Common myeloid progenitor, CD34-positive (primary cell): ENCODE measurements around the gene PRLH.

Experiments used
- CTCF ChIA-PET: fragments of 350-600 bp; sonication (Branson Sonifier 250); formaldehyde crosslinking; loops from one replicate; lab custom pipeline; 2021; ENCODE audit warnings: antibody characterized with exemption; lab: Charles Lee
- POLR2A ChIA-PET: fragments of 350-600 bp; sonication (Branson Sonifier 250); formaldehyde crosslinking; loops from one replicate; lab custom pipeline; 2021; ENCODE audit warnings: antibody characterized with exemption; lab: Charles Lee
- DNase-seq, 3 donors: peaks; one replicate each; pipeline versions ENCODE4 v3.0.0 to v3.0.0-alpha.2; 2013
- H3K27ac ChIP-seq, 2 experiments: 1 replicate in 1 of 2; 2 replicates in 1 of 2; pipeline ENCODE4 v1.7.0; 2013; ENCODE audit warnings: inconsistent platforms in 2 of 2, low read length in 2 of 2, mild to moderate bottlenecking in 2 of 2, low read depth in 1 of 2, moderate library complexity in 1 of 2; ENCODE audit not compliant: severe bottlenecking in 2 of 2, insufficient read depth in 1 of 2, poor library complexity in 1 of 2
- H3K27me3 ChIP-seq, 5 experiments: replicated peaks in 2 of 5; 1 replicate in 3 of 5; 2 replicates in 2 of 5; pipeline versions ENCODE4 v1.6.1 to v1.7.0; 2013; ENCODE audit warnings: low read length in 4 of 5, mild to moderate bottlenecking in 2 of 5, moderate library complexity in 2 of 5, inconsistent platforms in 1 of 5; ENCODE audit not compliant: insufficient read depth in 5 of 5, control insufficient read depth in 4 of 5
- H3K36me3 ChIP-seq, 4 experiments: 1 replicate in 2 of 4; 2 replicates in 2 of 4; pipeline versions ENCODE4 v1.6.1 to v1.7.0; 2013; ENCODE audit warnings: low read length in 3 of 4, control low read depth in 1 of 4, mild to moderate bottlenecking in 1 of 4; ENCODE audit not compliant: control insufficient read depth in 4 of 4, insufficient read depth in 4 of 4
- H3K4me1 ChIP-seq, 4 experiments: 1 replicate in 3 of 4; 2 replicates in 1 of 4; pipeline versions ENCODE4 v1.6.1 to v1.7.1; 2013; ENCODE audit warnings: low read length in 3 of 4, mild to moderate bottlenecking in 3 of 4, control low read depth in 1 of 4, inconsistent platforms in 1 of 4, moderate library complexity in 1 of 4; ENCODE audit not compliant: control insufficient read depth in 4 of 4, insufficient read depth in 4 of 4; ENCODE audit errors: control extremely low read depth in 1 of 4
- H3K4me3 ChIP-seq, 7 experiments: 1 replicate in 4 of 7; 2 replicates in 3 of 7; pipeline versions ENCODE4 v1.5.1 to v1.7.0; 2013; ENCODE audit warnings: mild to moderate bottlenecking in 7 of 7, low read length in 6 of 7, moderate library complexity in 6 of 7, inconsistent platforms in 2 of 7, low read depth in 2 of 7, control low read depth in 1 of 7; ENCODE audit not compliant: insufficient read depth in 4 of 7, control insufficient read depth in 1 of 7; ENCODE audit errors: extremely low read depth in 1 of 7
- H3K9me3 ChIP-seq, 5 experiments: 1 replicate in 4 of 5; 2 replicates in 1 of 5; pipeline versions ENCODE4 v1.6.1 to v1.7.1; 2013; ENCODE audit warnings: low read length in 4 of 5, mild to moderate bottlenecking in 2 of 5, inconsistent platforms in 1 of 5, low read depth in 1 of 5, moderate library complexity in 1 of 5; ENCODE audit not compliant: control insufficient read depth in 4 of 5, insufficient read depth in 2 of 5; ENCODE audit errors: control extremely low read depth in 1 of 5
- WGBS: methylation state at CpG from one replicate; pipeline ENCODE4 v1.1.5; 2013; ENCODE audit not compliant: insufficient coverage; 5-methylcytosine and 5-hydroxymethylcytosine counted together

PRLH gene

GRCh38 chr2:237553948-237554347 is 12.4 kb upstream of the PRLH start:
- Histone ChIP-seq H3K27me3 (peaks cover 0 to 14% (median 2%) of the 10 kb centered on the region in 5 experiments), H3K9me3 (peaks cover 3 to 29% (median 16%) of the 10 kb centered on the region in 5 experiments), H3K4me1 (no peaks in the 10 kb centered on the region), H3K36me3 (no peaks in the 10 kb centered on the region), H3K4me3 (no peak overlapping the region), H3K27ac (no peak overlapping the region)
- DNase-seq: no peak
- CTCF ChIA-PET: no interaction called here
- over 99% methylated on average over 7 of the region's 7 CpGs for WGBS
- POLR2A ChIA-PET: no interaction called here

DNA sequence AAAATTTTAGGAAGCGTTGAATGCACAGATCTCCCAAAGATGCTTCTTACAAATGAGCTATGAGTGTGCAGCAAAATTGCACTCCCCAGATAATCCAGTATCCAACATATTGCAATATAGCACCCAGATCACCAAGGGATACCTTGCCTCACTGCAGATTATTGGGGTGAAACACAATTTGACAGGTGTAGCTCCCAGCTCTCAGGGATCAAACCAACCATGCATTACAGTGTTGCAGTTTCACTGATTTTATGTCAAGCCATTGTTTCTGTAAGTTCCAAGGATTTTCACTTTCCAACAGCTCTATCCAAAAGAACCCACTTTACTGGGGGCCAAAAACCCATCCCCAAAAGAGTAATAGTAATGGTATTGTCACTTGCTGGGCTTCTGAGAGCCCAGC is 10.8 kb upstream of the PRLH start:
- no CpG with 5 or more reads among the region's 1 CpG for WGBS
- DNase-seq: no peak
- ChIA-PET POLR2A (no interaction called here), CTCF (interaction anchor here (1.0 to 1.1 kb wide), 2 partner anchors 16 to 44 kb away, joined by 4 to 5 read pairs; no protein-coding TSS in a partner anchor)
- no peak overlapping the region for H3K4me3 ChIP-seq
- no peaks in the 10 kb centered on the region for H3K4me1 ChIP-seq
- peaks cover 3 to 29% (median 16%) of the 10 kb centered on the region in 5 experiments for H3K9me3 ChIP-seq
- no peaks in the 10 kb centered on the region for H3K36me3 ChIP-seq
- peaks cover 0 to 7% (median 2%) of the 10 kb centered on the region in 5 experiments for H3K27me3 ChIP-seq
- no peak overlapping the region for H3K27ac ChIP-seq

DNA sequence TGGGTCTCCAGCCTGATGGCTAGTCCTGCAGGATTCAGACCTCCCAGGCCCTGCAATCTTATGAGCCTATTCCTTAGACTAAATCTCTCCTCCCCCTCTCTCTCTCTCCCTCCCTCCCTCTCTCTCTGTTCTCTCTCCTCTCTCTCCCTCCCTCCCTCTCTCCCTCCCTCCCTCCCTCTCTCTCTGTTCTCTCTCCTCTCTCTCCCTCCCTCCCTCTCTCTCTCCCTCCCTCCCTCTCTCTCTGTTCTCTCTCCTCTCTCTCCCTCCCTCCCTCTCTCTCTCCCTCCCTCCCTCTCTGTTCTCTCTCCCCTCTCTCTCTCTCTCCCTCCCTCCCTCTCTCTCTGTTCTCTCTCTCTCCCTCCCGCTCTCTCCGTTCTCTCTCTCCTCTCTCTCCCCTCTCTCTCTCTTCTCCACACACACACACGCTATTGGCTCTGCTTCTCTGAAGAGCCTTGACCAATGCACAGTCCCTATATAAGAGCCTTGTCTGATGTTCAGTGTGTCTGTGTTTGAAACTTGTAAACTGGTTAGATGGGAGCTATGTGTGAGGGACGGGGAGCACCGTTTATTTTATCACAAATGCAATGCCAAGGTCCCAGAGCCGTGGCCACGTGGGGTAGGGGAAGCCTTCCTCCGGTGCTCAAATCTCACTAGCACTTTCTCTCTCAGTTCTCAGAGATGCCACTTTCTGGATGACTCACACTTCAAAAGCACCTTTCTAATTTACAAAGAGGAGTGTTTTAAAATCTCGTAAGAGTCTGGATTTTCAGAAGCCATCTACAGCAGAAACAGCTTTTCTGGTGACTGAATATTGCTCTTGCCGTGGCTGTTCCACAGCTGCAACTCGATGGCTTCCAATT is 9.4 kb upstream of the PRLH start:
- H3K4me1 ChIP-seq: no peaks in the 10 kb centered on the region
- 84% methylated on average over 8 of the region's 11 CpGs for WGBS
- H3K27ac ChIP-seq: no peak overlapping the region
- ChIA-PET CTCF (no interaction called here), POLR2A (no interaction called here)
- DNase-seq: no peak
- no peaks in the 10 kb centered on the region for H3K36me3 ChIP-seq
- H3K4me3 ChIP-seq: no peak overlapping the region
- peaks cover 3 to 29% (median 16%) of the 10 kb centered on the region in 5 experiments for H3K9me3 ChIP-seq
- peaks cover 0 to 7% (median 2%) of the 10 kb centered on the region in 5 experiments for H3K27me3 ChIP-seq

DNA sequence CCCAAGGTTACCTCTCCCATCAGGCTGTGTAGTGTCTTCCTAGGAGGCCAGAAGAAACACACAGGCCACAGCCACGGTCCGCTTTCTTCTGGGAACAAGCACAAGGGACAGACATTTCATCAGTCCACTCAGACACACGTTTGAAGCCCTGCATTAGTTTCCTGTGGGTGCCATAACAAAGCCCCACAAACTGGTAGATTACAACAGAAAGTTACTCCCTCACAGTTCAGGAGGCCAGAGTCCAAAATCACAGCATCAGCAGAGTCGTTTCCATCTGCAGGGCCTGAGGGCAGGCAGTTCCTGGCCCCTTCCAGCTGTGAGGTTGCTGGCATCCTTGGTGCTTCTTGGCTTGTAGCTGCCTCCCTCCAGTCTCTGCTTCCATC is 8.8 kb upstream of the PRLH start:
- H3K4me1 ChIP-seq: no peaks in the 10 kb centered on the region
- peaks cover 0 to 7% (median 3%) of the 10 kb centered on the region in 5 experiments for H3K27me3 ChIP-seq
- DNase-seq: no peak
- ChIA-PET POLR2A (no interaction called here), CTCF (no interaction called here)
- H3K36me3 ChIP-seq: no peaks in the 10 kb centered on the region
- no peak overlapping the region for H3K4me3 ChIP-seq
- H3K9me3 ChIP-seq: peaks cover 3 to 29% (median 16%) of the 10 kb centered on the region in 5 experiments
- WGBS: 85% methylated on average over 4 of the region's 4 CpGs
- no peak overlapping the region for H3K27ac ChIP-seq

DNA sequence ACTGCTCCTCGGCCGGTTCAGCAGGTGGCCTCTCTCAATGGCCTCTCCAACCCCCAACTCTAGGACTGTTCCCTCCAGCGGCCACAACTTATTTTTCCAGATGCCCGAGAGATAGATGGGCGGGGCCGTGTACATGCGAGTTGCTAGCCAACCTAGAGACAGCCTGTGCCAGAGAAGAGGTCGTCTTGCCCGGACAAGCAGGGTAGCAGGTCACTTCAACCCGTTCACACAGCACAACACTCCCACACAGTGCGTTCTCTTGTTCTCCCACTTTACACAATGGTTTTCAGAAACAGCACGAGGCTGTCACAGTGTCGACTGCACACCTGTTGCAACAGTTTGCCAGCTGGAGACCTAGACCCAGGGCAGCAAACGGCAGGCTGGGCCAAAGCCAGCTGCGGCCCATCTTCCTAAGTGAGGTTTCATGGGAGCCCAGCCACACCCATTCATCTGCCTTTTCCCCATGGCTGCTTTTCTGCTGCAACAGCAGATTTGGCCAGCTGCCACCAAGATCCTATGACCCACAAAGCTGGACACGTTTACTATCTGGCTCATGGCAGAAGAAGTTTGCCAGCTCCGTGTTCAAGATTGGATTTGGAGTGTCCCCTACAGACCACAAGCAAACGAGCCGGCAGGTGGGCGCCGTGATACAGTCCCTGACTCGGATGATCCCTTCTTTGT is 7.3 kb upstream of the PRLH start:
- H3K27me3 ChIP-seq: peaks cover 0 to 17% (median 3%) of the 10 kb centered on the region in 5 experiments
- H3K9me3 ChIP-seq: peaks cover 3 to 19% (median 12%) of the 10 kb centered on the region in 5 experiments
- H3K36me3 ChIP-seq: no peaks in the 10 kb centered on the region
- ChIA-PET CTCF (interaction anchor here (1.7 kb wide), 1 partner anchor 12 kb away, joined by 4 read pairs; no protein-coding TSS in a partner anchor), POLR2A (no interaction called here)
- 83% methylated on average over 19 of the region's 22 CpGs for WGBS
- no peaks in the 10 kb centered on the region for H3K4me1 ChIP-seq
- no peak overlapping the region for H3K27ac ChIP-seq
- H3K4me3 ChIP-seq: no peak overlapping the region
- DNase-seq: no peak

DNA sequence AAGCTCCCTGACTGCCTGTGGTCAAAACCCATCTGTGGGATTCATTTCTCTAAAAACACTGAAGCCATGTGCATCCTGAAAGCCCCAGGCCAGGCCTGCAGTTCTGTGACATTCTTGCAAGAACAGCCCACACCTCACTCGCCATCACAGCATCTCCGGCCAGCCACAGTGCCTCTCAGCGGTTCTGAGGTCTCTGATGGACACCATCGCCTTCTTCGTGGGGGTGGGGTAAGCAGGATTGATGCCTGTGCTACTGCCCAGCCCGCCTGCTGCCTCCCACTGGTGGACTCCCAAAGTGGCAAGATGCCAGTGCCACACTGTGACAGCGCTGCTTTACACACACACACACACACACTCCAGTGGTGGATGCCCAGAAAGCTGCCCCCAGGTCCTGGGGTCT is 5.2 kb upstream of the PRLH start:
- CTCF ChIA-PET: interaction anchor here (0.7 to 3.6 kb wide), 5 partner anchors 9 to 51 kb away, joined by 3 to 17 read pairs (median 3); no protein-coding TSS in a partner anchor
- no peak overlapping the region for H3K27ac ChIP-seq
- H3K4me1 ChIP-seq: no peaks in the 10 kb centered on the region
- WGBS: 95% methylated on average over 4 of the region's 7 CpGs
- H3K36me3 ChIP-seq: no peaks in the 10 kb centered on the region
- peaks cover 0 to 4% (median 2%) of the 10 kb centered on the region in 5 experiments for H3K9me3 ChIP-seq
- no peak overlapping the region for H3K4me3 ChIP-seq
- DNase-seq: no peak
- H3K27me3 ChIP-seq: peaks cover 2 to 23% (median 3%) of the 10 kb centered on the region in 5 experiments
- POLR2A ChIA-PET: interaction anchor here (0.6 kb wide), 1 partner anchor 736 kb away, joined by 3 read pairs; no protein-coding TSS in a partner anchor
